CD1c-positive myeloid dendritic cell (primary cell): ENCODE measurements around the gene FGD4.

ENCODE experiments used
- DNase-seq: peaks from one replicate; pipeline ENCODE4 v3.0.0-alpha.2; 2016; ENCODE audit errors: extremely low spot score

The FGD4 gene

DNA sequence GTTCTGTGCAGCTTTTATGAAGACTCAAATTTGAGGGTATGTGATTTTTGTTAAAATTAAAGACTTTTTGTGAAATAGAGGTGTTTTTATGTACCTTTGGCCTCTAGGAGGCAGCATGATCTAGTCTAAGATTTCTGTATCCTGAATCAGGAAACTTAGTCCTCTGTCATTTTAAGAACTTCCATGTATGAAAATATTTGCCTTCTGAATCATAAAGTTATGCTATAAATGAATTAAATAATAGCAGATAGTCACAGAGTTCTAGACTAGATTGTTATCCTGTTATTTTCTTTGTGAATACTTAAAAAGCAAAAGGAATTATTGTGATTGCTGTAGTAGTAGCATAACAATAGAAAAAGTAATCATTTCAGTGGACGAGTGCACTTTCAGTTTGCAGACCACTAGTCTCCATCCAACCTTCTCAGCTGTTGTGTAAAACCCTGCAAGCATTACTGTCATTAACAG, 56.3 kb downstream of the FGD4 start:
- peak; percentile 83 for DNase-seq

DNA sequence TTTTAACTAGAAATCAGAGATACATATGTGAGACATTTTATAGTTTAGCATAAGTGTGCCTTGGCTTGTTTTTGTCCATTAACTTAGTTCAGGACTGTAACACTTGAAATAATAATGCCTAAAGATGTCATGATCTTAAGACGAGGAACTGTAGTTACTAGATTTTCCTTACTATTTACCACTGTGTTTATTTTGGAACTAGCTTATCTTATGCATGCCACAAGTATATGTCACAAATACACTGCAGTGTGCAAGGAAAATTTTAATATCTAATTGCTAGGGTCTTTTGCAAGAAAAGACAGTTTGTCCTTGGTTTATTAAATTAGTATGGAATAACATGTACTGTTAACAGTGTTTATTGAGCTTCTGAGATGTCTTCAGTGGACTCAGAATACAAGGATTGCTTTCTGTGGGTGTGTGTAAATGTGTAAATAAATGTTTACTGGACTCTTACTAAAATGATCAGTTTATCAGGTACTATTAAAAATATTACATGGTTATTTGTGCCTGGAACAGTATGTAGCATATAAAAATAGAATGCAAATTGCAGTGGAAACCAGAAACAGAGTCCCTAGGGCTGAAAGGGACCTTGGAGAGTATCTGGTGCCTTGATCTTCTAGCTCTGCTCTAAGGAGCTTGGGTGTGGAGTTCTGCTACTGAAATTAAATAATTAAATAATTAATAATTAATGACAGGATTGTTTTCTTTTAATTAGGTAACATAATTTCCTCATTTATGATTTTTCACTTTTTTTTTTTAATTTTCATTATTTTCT, 58.1 kb downstream of the FGD4 start:
- no peak for DNase-seq

DNA sequence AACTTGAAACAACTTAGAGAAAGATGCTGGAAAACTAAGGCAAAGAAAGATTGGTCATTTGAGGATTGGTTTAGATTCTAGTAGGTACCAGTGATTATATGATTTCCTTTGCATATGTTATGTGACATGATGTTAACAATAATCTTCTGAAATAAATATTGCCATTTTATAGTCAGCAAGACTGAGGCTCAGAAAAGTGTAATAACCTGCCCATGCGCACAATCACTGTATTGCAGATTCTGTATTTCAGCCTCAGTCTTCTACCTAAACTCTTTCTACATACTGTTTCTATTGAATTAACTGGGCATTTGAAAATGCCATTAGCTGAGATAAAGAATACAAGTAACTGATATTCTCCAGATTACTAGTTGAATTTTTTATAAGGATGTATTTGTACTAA, 61.3 kb downstream of the FGD4 start:
- no peak for DNase-seq

DNA sequence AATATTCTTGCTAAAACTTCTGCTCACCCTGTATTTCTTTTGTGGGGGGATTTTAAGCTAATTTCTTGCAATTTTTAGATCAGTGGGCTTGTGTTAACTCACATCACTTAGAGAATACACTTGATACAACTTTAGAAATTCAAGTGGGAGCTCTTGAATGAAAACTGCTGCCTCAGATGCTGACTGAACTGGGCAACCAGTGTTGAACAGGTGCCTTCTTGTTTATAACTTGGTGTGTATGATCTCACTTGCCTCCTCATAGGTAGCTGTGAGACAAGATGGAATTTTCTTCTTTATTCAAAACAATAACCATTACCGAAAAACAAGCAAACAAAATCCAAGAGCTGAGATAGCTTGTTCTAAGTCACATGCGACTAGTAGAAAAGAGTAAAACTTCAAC, 63.5 kb downstream of the FGD4 start:
- DNase-seq = no peak

DNA sequence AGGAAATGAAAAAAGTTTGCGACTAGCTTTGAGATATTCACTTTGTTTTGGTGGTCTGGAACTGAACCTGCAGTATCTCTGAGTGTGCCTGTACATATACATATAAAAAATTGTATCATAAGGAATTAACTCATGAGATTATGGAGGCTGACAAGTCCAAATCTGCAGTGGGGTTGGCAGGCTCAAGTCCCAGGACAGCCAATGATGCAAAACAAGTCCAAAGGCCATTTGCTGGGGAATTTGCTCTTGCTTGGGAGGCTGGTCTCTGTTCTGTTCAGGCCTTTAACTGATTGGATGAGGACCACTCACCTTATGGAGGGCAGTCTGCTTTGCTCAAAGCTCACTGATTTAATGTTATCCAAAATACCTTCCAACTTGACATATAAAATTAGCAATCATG, 66.8 kb downstream of the FGD4 start:
- DNase-seq = no peak

DNA sequence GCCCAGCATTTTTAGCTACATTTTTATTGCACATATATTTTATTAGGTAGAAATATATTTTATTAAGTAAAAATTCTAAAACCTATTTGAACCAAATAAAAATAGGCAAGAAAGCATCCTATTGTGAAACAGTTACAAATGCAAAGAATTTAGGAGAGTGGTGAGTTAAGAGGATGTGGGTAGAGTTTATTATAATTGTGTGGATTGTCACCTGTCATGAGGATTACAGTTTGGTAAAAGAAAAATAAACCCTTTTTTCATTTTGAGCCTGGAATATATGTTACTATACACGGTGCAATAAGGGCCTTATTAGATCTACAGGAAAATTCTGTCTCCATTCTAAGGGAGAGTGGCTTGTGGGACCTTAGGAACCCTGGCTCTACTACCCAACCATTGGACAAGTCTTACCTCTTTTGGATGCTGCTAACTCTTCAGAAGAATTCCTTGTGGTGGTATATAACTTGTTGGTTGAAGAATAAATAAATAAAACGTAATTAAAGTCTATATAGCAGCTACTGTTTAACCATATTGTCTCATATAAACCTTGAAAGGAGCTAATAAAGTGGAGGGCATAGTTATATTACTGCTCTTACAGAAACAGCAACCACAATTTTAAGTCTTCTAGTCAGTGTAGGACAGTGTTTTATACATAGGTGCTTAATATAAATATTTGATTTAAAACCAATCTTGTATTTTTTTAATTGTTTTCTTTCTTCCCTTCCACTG, 67.8 kb downstream of the FGD4 start:
- DNase-seq = no peak

DNA sequence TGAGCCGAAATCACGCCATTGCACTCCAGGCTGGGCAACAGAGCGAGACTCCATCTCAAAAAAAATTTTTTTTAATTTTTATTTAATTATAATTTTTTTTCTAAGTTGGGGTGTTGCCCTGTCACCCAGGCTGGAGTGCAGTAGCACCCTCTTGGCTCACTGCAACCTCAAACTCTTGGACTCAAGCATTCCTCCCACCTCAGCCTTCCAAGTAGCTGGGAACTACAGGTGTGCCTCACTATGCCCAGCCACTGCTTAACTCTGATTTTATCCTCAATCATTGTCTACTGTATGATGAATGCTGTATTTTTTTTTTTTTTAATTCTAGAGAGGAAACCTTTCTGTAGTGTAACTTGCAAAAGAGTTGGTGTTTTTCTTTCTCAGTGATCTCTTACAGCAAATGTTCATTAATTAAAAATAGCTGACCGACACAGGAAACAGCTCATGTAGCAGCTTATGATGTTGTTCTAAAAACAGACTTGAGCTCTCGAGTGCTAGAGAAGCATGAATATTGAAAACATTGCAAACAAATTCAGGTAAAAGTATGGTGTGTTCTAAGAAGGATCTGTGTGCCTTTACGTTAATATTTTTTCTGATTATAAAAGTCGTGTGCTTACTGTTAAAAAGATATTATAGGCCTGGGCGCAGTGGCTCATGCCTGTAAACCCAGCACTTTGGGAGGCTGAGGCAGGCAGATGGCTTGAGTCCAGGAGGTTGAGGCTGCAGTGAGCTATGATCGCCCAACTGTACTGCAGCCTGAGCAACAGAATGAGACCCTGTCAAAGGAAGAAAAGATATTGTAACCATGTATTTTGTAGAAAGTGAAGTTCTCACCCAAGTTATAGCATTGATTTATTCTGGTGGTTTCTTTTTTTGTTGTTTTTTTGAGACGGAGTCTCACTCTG, 68.9 kb downstream of the FGD4 start:
- DNase-seq = no peak

DNA sequence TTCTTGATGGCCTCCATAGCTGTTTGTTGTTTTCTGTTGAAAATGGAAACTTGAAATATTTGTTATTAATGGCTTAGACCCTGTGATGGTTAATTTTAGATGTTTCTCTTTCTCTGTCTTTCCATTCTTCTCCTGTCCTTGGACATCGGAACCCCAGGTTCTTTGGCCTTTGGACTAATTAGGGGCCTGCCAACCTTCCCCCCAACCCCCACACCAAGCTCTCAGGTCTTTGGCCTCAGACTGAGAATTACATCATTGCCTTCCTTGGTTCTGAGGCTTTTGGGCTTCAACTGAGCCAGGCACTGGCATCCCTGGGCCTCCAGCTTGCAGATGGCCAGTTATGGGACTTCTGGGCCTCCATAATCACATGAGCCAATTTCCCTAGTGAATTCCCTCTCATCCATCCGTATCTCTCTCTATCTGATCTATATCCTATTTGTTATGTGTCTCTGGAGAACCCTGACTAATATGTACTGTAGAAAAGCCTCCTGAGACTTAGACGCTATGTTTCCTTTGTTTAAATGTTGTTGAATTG, 71.6 kb downstream of the FGD4 start:
- no peak for DNase-seq

DNA sequence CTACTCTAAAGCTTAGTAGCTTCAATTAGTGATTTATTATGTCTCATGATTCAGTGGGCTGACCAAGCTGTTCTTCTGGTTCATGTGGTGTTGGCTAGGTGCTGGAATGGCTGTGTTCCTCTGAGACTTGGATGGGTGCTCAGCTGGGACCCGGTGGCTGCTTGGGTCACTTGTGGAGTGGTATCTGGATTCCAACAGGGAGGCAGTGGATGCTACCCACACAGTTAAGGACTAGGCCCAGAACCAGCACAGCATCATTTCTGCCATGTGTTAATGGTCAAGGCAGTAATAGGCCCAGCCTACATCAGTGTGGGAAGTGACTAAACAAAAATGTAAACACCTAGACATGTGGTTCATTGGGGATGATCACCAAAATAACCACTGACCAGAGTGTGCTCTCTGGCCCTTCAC, 72.2 kb downstream of the FGD4 start:
- DNase-seq = no peak

DNA sequence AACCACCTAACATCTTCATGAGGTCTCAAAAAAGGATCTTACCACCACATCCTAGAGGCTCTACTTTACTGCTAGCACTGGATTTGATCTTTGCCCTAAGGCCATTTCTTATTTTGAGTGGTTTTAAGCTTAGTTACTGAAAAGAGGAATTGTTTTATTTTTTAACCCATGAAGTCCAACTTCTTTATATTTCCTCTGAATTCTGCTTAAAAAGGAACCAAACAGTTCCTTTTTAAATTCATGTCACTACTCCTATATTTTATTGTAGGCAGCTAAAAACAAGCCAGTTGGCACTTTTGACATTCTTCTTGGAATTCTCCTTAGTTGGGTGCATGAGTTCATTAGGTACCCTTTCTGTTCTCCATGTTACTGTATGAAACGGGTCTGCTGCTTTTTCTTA, 76.4 kb downstream of the FGD4 start:
- DNase-seq = peak; percentile 78

DNA sequence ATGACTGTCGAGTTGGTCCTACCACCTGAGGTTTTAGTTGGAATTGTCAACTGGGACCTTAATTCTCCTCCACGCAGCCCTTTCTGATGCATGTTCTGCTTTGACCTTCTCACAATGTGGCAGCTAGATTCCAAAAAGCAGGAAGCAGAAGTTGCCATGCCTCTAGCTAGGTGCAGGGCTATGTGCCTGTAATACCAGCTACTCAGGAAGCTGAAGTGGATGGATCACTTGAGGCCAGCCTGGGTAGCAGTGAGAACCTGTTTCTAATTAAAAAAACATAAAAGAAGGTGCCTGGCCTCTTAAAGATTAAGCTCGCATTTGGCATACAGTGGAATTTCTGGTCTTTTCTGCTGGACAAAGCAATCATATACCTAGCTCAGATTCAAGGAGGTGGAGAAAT, 77.1 kb downstream of the FGD4 start:
- DNase-seq = peak; percentile 76

DNA sequence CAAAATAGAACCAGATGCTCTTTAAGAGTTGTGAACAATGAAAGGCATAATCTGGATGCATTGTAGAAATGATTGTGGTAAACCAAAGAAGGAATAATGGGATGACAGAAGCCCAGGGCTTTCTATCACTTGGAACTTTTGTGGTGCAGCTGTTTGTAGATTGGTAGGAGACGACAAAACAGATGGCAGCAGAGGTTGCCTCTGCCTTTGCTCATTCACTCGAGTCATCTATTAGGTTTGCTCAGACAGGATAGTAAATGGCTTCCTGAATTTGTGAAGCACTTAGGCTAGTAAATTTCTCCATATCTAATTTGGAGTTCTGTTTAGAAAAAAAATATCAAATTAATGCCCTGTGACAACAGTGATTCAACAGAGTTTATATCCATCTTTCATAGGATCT, 78.4 kb downstream of the FGD4 start:
- no peak for DNase-seq

DNA sequence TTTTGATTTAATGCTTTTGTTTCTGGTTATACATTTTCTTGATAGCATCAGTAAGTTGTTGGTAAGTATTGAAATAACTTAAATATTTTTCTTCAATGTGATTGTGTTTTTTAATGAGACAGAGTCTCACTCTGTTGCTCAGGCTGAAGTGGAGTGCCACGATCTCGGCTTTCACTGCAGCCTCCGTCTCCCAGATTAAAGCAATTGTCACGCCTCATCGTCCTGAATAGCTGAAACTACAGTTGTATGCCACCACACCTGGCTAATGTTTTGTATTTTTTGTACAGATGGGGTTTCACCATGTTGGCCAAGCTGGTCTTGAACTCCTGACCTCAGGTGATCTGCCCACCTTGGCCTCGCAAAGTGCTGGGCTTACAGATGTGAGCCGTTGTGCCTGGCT, 78.8 kb downstream of the FGD4 start:
- no peak for DNase-seq

DNA sequence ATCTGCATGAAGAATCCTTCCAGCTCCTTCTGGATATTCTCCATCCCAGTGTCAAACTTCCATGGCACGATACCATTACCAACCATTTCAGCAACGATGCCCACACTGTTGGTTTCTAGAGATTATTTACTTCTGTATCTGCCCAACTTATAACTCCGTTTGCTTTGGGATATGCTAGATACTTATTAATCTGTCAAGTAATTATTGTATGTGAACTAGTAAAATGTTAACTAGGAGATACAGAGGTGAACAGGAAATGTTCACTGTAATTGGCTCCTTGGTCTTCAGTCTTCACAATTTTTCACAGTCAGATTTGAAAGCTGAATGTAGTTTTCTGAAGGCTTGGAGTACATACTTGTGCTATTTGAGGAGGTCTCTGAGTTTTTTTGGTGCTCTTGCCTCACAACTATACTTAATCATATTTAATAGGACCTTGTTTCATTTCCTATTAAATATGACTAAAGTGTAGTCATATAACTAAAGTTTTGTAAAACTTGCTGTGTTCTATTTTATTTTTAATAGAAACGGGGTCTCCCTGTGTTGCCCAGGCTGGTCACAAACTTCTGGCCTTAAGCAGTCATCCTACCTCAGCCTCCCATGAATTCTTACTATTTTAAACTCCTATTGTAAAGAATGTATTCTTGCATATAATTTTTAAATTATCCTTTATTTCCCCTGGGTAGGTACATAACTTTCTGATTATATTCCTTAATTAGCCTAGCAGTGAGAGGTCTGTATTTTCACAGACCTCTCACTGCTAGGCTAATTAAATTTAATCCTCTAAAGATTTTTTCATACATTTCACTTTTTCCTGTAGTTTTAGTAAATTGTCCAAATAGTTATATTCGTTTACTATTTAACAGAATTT, 79.7 kb downstream of the FGD4 start:
- peak; percentile 61 for DNase-seq

DNA sequence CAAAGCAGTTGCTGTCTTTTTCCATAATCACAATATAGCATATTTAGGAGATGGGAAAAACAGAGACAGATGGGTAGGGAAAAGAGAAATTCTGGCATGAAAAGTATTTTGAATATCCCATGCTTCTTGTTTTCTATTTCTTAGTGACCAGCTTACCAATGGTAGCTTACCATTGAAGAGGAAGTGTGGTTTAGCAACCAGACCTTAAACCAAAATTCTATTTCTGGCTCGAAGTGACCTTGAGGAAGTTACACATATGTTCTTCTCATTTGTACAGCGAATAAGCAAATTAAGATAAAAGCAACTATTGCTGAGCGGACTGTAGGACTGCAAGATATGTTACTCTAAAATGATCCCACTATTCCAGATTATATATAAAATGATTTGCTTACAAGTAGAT, 82.9 kb downstream of the FGD4 start:
- DNase-seq = peak; percentile 93

DNA sequence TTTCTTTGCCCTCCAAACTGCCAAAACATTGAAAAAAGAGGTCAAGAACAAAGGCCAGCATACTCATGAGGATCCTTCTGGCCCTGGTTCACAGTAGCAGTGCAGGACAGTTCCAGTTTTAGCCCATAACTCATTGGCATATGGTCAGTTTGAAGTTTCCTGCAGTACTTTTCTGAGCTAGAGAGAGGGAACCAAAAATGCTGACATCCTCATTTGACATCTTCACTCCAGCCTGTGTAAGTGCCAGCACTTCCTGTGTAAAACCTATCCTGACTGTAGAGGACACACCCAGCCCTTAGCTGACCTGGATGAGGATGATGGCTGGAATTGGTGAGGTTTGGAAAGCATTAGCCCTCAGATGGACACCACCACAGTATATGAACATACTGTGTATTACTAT, 84.1 kb downstream of the FGD4 start:
- peak; percentile 88 for DNase-seq

DNA sequence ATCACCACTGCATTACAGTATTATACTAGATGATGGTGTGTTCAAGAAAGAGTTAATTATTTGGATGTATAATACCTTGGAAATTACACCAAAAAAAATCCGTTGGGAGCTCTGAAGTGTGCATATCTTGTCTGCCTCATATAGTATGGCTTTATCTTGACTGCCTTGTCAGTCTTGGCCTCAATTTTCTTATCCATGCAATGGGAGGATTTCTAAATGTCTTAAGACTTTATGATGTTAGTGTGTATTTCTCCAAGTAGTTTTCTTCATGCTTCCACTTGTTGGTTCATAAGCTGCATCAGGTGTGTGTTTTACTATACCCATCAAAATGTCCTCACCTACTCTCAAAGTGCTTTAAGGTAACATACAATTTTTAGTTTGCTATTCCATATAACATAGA, 84.6 kb downstream of the FGD4 start:
- no peak for DNase-seq

DNA sequence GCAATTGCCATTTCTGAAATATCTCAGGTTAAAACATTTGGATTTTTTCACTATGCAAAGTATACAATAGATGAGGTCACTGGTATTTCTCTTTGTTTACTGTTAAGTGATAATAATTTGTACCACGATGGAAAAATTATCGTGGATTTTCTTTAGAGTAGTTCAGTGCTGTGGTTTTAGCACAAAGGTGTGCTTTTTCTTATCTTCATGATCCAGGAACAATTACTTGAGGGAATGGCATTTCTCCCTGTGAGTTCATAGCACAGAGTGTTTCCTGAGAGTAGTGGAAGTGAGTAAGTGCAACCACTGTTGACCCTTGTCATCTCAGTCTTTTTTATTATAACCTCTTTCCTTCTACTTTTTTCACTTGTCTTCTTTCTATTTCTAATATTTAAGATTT, 86.8 kb downstream of the FGD4 start:
- DNase-seq = peak; percentile 59

DNA sequence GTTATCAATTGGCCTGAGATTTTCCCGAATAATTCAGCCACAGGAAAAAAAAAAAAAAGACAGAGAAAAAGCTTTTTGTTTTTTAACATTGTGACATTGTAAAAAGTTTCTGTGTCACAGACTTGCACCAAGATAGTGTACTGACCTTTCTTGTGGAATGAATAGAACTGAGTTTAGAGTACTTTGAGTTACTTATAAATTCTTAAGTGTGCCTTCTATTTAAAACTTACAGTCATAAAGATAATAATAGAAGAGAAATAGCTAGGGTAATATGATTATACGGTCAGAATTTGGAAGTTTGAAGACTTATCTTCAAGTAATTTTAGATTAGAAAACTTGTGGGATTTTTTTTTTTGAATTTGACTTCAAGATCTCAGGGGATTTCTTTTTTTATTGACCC, 88.8 kb downstream of the FGD4 start:
- no peak for DNase-seq

DNA sequence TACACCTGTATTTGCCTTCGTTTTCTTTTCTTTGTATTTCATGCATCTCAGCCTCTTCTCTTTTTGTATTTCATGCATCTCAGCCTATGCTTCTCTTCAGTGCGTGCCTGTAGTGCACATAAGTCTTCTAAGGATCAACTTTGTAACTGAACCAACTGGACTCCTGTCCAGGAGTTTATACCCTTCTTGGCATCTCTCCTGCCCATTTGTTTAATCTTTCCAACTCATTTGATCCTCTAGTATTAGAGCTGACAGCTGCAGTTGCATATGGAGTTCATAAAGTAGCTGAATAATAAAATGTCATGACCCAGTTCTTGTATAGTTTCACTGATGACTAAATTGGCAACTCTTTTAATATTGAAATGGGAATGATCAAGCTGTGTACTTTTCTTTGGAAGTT, 89.7 kb downstream of the FGD4 start:
- no peak for DNase-seq

DNA sequence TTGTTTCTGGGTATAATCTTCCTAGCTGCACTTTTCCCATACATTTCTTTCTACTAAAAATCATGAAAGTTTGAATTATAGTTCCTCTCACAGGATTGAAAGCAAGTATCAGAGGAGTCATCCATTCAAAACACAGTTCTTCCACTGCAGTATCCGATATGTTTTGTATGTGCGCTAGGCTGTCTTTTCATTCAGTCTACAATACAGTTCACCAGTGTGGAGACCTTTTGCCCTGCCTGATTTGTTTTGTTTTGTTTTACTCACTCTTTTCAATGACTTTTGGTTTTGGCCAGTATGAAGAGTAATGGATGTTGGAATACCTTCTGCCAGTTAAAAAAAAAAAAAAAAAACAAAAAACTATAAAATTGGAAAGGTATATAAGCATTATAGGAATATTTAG, 91.4 kb downstream of the FGD4 start:
- no peak for DNase-seq
